ENCODE measurements around the gene LZTR1.

- no peak for TF ChIP-seq CTCF (IDR thresholded peaks at IDR 0.05)
- TF ChIP-seq POLR2A (IDR thresholded peaks at IDR 0.05), result no peak
- TF ChIP-seq EP300 (IDR thresholded peaks at IDR 0.05), result no peak
These were observed 7.4 kb downstream of the LZTR1 start for GRCh38 chr22:20989323-20990138.
